KMS-11 (cell line): ENCODE measurements around the gene TAF1B.

Experiments used
- H2AFZ ChIP-seq: fragments of 200-600 bp; sonication (generic); 2 replicates; pipeline ENCODE4 v1.6.1; 2016; ENCODE audit warnings: antibody characterized with exemption, mixed run types, low read depth
- H3K27ac ChIP-seq: fragments of 200-600 bp; sonication (generic); 2 replicates; pipeline ENCODE4 v1.6.1; 2016; ENCODE audit warnings: mild to moderate bottlenecking, mixed run types
- H3K27me3 ChIP-seq: fragments of 200-600 bp; sonication (generic); 2 replicates; pipeline ENCODE4 v1.6.1; 2017; ENCODE audit warnings: mild to moderate bottlenecking, low read depth, mixed run types, moderate library complexity; ENCODE audit not compliant: insufficient read depth
- H3K36me3 ChIP-seq: fragments of 200-600 bp; sonication (generic); 2 replicates; pipeline ENCODE4 v1.6.1; 2017; ENCODE audit warnings: mild to moderate bottlenecking, mixed run types; ENCODE audit not compliant: insufficient read depth
- H3K4me1 ChIP-seq: fragments of 200-600 bp; sonication (generic); 2 replicates; pipeline ENCODE4 v1.6.1; 2016; ENCODE audit warnings: mild to moderate bottlenecking, low read depth, mixed run types; ENCODE audit not compliant: poor library complexity, severe bottlenecking
- H3K4me2 ChIP-seq: fragments of 200-600 bp; sonication (generic); 2 replicates; pipeline ENCODE4 v1.7.0; 2016; ENCODE audit warnings: mild to moderate bottlenecking, mixed run types
- H3K4me3 ChIP-seq: fragments of 200-600 bp; sonication (generic); IDR thresholded peaks from 2 replicates; pipeline ENCODE4 v1.6.1; 2017; ENCODE audit warnings: low read depth, low read length, mixed read lengths; ENCODE audit not compliant: insufficient read depth
- H3K79me2 ChIP-seq: fragments of 200-600 bp; sonication (generic); 2 replicates; pipeline ENCODE4 v1.6.1; 2016; ENCODE audit warnings: low read depth, mixed run types; ENCODE audit not compliant: insufficient read depth
- H3K9ac ChIP-seq: fragments of 200-600 bp; sonication (generic); 2 replicates; pipeline ENCODE4 v1.6.1; 2016; ENCODE audit warnings: mild to moderate bottlenecking, mixed run types
- H4K20me1 ChIP-seq: fragments of 200-600 bp; sonication (generic); 2 replicates; pipeline ENCODE4 v1.6.1; 2016; ENCODE audit warnings: mild to moderate bottlenecking, mixed run types; ENCODE audit not compliant: insufficient read depth
- TF ChIP-seq, protein P1 (sequence below): fragments of 200-600 bp; sonication (generic); conservative IDR thresholded peaks from 2 replicates; pipeline ENCODE4 v1.6.1; 2017; ENCODE audit warnings: low read depth, mild to moderate bottlenecking, antibody characterized with exemption, low read length, moderate library complexity, mixed read lengths

Gene TAF1B

DNA sequence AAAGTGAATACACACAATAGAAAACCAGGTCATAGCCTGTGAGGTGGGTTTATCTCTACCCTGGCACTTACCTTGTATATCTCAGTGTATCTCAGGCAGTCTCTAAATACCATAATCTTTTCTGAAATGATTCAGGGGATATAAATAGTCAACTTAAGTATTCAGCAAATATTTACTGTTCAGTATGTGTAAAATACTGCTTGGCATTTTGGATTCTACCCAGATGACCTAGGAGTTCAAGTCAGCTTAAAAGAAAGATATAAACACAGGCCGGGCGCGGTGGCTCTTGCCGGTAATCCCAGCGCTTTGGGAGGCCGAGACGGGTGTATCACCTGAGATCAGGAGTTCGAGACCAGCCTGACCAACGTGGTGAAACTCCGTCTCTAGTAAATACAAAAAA is 132.1 kb downstream of the TAF1B start:
- no peak overlapping the region for H3K4me3 ChIP-seq
- no peaks in the 10 kb centered on the region for H3K27me3 ChIP-seq
- TF ChIP-seq, protein P1, sequence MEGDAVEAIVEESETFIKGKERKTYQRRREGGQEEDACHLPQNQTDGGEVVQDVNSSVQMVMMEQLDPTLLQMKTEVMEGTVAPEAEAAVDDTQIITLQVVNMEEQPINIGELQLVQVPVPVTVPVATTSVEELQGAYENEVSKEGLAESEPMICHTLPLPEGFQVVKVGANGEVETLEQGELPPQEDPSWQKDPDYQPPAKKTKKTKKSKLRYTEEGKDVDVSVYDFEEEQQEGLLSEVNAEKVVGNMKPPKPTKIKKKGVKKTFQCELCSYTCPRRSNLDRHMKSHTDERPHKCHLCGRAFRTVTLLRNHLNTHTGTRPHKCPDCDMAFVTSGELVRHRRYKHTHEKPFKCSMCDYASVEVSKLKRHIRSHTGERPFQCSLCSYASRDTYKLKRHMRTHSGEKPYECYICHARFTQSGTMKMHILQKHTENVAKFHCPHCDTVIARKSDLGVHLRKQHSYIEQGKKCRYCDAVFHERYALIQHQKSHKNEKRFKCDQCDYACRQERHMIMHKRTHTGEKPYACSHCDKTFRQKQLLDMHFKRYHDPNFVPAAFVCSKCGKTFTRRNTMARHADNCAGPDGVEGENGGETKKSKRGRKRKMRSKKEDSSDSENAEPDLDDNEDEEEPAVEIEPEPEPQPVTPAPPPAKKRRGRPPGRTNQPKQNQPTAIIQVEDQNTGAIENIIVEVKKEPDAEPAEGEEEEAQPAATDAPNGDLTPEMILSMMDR = no peak
- H3K27ac ChIP-seq = no peak overlapping the region
- H3K36me3 ChIP-seq = no peaks in the 10 kb centered on the region
- H4K20me1 ChIP-seq = no peaks in the 10 kb centered on the region
- H2AFZ ChIP-seq = no peak overlapping the region
- H3K4me1 ChIP-seq = no peaks in the 10 kb centered on the region
- no peak overlapping the region for H3K4me2 ChIP-seq
- H3K79me2 ChIP-seq = no peaks in the 10 kb centered on the region
- no peak overlapping the region for H3K9ac ChIP-seq

DNA sequence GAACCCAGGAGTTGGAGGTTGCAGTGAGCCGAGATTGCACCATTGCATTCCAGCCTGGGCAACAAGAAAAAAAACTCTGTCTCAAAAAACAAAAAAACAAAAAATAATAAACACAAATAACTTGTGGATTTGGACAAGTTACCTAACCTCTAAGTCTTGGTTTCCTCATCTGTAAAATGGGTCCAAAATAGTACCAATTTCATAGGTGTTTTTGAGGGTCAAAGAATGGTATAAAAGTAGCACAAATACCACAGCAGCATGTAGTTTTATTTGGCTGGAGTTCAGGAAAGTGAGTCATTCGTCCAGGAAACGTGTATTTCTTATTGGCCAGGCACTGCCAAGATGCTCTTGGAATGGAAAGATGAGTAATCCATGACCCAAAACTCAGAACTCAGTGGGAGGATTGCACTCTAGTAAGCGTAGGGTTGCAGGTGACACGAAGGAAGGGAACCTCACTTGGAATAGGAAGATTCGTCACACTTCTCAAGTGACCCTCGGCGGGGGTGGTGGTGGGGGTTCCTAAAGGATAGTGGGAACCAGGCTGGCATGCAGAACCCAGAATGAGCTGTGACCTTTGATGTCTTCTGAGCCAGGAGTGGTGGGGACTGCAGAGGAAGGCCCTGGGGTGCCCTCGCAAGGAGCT is 132.7 kb downstream of the TAF1B start:
- Histone ChIP-seq H3K27ac (no peak overlapping the region), H3K36me3 (no peaks in the 10 kb centered on the region), H2AFZ (no peak overlapping the region), H3K4me2 (no peak overlapping the region), H4K20me1 (no peaks in the 10 kb centered on the region), H3K4me3 (no peak overlapping the region), H3K9ac (no peak overlapping the region), H3K79me2 (no peaks in the 10 kb centered on the region), H3K4me1 (no peaks in the 10 kb centered on the region), H3K27me3 (no peaks in the 10 kb centered on the region)
- TF ChIP-seq, protein P1 = no peak

DNA sequence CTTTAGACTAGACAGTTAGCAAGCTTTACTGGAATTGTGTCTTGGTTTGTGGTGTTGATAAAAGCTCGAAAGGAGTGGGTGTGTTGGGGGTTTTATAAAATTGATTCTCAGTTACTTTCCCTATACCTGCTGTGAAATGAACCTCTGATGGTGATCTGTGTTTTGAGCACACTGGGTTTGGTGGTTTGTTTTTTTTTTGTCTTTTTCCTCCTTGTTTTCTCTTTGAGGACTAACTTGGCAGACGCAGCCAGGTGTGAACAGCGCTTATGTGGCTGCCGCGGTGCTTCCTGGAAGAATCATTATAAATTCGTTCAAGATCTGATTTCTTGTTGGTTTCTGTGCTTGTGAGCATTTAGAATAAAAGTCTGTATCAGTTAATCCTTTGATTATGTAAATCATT is 136.7 kb downstream of the TAF1B start:
- no peak overlapping the region for H2AFZ ChIP-seq
- no peaks in the 10 kb centered on the region for H3K36me3 ChIP-seq
- no peak overlapping the region for H3K4me2 ChIP-seq
- no peaks in the 10 kb centered on the region for H3K79me2 ChIP-seq
- no peak overlapping the region for H3K27ac ChIP-seq
- H3K4me3 ChIP-seq = no peak overlapping the region
- no peaks in the 10 kb centered on the region for H3K27me3 ChIP-seq
- no peaks in the 10 kb centered on the region for H4K20me1 ChIP-seq
- peaks cover 5% of the 10 kb centered on the region for H3K4me1 ChIP-seq
- H3K9ac ChIP-seq = no peak overlapping the region
- TF ChIP-seq, protein P1 = no peak

DNA sequence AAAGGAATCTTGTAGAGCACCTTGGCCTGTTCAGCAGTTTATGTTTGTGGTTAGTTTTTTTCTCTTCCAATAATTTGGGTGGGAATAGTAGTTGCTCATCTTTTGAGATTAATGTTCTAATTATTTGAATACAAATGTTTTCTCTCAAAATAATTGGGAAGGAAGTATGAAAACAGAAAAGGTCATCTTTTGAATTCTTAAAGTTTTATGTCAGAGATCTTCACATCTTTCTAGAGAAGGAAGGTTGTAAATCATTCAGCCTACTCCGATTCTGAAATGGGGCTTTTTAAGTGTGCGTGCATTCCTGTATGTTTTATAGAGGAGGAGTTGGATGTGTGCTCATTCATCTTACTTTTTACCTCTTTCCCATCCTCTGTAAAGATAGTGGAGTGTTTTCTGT is 137.2 kb downstream of the TAF1B start:
- no peak overlapping the region for H3K27ac ChIP-seq

More for the DNA sequence above, 137.2 kb downstream of the TAF1B start:
- Histone ChIP-seq H3K27me3 (no peaks in the 10 kb centered on the region), H4K20me1 (no peaks in the 10 kb centered on the region), H3K36me3 (no peaks in the 10 kb centered on the region), H3K9ac (no peak overlapping the region), H3K79me2 (no peaks in the 10 kb centered on the region), H3K4me1 (peaks cover 5% of the 10 kb centered on the region), H2AFZ (no peak overlapping the region), H3K4me2 (no peak overlapping the region), H3K4me3 (no peak overlapping the region)
- TF ChIP-seq, protein P1 = no peak
